PC-3 (cell line): ENCODE measurements around the gene PGP.

Experiments used
- CTCF ChIP-seq: fragments of 300-600 bp; sonication (generic); conservative IDR thresholded peaks from 2 replicates; pipeline ENCODE4 v1.5.1; 2017; ENCODE audit warnings: antibody characterized with exemption, low read depth, mild to moderate bottlenecking, low read length
- EZH2 ChIP-seq: fragments of 300-600 bp; sonication (generic); IDR thresholded peaks from one replicate; pipeline ENCODE4 v1.6.1; 2017; ENCODE audit warnings: antibody characterized with exemption, mild to moderate bottlenecking, low read length; ENCODE audit not compliant: unreplicated experiment

- TF ChIP-seq EZH2, result no peak
- TF ChIP-seq CTCF, result peak; percentile 57
These were observed 19.8 kb downstream of the PGP start for GRCh38 chr16:2194852-2195321.
